Effector memory CD8-positive, alpha-beta T cell (primary cell): ENCODE measurements around the gene HS3ST4.
A peak's percentile ranks its signal among the peaks of the same experiment; 100 is the strongest.

Experiments used
- ATAC-seq: fragments of 150-1000 bp; cut with Tn5 transposase; replicated peaks from 2 replicates; pipeline ENCODE4 v1.10.0; 2021; ENCODE audit warnings: mild to moderate bottlenecking, moderate library complexity
- DNase-seq, 3 experiments: peaks; one replicate each; pipeline ENCODE4 v3.0.0; 2021
- H3K27ac Mint-ChIP-seq, 2 donors: one replicate each; pipeline ENCODE4 v1.8.0; 2022; ENCODE audit warnings: mild to moderate bottlenecking in 2 of 2, mixed read lengths in 2 of 2, moderate library complexity in 2 of 2
- H3K27me3 Mint-ChIP-seq, 2 donors: one replicate each; pipeline ENCODE4 v1.8.0; 2022; ENCODE audit warnings: mixed read lengths in 2 of 2
- H3K36me3 Mint-ChIP-seq: one replicate; pipeline ENCODE4 v1.8.0; 2022; ENCODE audit warnings: mild to moderate bottlenecking, moderate library complexity, mixed read lengths; ENCODE audit not compliant: insufficient read depth
- H3K4me1 Mint-ChIP-seq, 2 donors: one replicate each; pipeline ENCODE4 v1.8.0; 2022; ENCODE audit warnings: low read depth in 2 of 2, mixed read lengths in 2 of 2
- H3K4me3 Mint-ChIP-seq, 2 donors: one replicate each; pipeline ENCODE4 v1.8.0; 2022; ENCODE audit warnings: mild to moderate bottlenecking in 2 of 2, mixed read lengths in 2 of 2, moderate library complexity in 2 of 2
- H3K9me3 Mint-ChIP-seq, 2 donors: one replicate each; pipeline ENCODE4 v1.8.0; 2022; ENCODE audit warnings: mixed read lengths in 2 of 2
- total RNA-seq, 9 experiments: gene quantifications; one replicate each; lab custom pipeline; 2026; lab: John Stamatoyannopoulos, UW

Gene HS3ST4
- total RNA-seq: 0 reads per million in 9 experiments

DNA sequence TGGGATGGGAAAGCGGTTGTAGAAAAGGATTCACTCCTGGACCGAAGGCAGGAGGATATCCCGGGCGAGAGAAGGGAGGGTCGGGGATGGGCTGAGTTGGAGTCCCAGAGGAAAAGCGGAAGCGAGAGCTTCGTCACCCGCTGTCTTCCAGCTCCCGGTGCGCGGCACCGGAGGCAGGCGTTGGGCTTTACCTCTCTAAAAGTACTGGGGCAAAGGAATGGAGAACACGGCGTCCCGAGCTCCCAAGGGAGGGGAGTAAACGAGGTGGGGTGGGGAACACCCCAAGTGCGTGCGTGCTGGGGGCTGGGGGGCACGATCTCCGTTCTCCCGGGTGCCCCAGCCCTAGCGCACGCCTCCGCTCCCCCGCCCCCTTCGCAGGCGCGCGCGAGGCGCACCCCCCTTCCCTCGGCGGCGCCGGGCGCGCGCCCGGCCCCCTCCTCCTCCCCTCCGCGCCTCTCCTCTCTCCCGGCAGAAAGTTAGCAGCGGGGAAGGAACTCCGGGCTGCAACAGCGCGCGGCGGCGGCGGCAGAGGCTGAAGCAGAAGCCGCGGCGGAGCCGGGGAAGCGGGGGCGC, at the start of gene HS3ST4:
HS3ST4 (plus strand) TSS at position 441 of the 573 bp plus-strand sequence.
- Mint-ChIP-seq H3K27ac (no peak within 1 kb of the TSS), H3K36me3 (no peaks in the 10 kb centered on the region), H3K27me3 (peaks cover 56 to 89% of the 10 kb centered on the region in 2 donors), H3K9me3 (no peaks in the 10 kb centered on the region), H3K4me1 (peaks cover 6 to 9% of the 10 kb centered on the region in 2 donors), H3K4me3 (peak within 1 kb of the TSS; percentile 55 to 67)
- no peak for DNase-seq
- ATAC-seq: no peak

GRCh38 chr16:25643633-25644032, 48.1 kb upstream of the HS3ST4 start:
- ATAC-seq: no peak
- Mint-ChIP-seq H3K4me1 (no peaks in the 10 kb centered on the region), H3K27me3 (peaks cover 0 to 6% of the 10 kb centered on the region in 2 donors)

GRCh38 chr16:25656639-25657038, 35.1 kb upstream of the HS3ST4 start:
- H3K27me3 Mint-ChIP-seq: peaks cover 32 to 41% of the 10 kb centered on the region in 2 donors

More at GRCh38 chr16:25643633-25644032, 48.1 kb upstream of the HS3ST4 start:
- Mint-ChIP-seq H3K27ac (no peak overlapping the region), H3K4me3 (no peak overlapping the region), H3K9me3 (peaks cover 6 to 7% of the 10 kb centered on the region in 2 donors), H3K36me3 (no peaks in the 10 kb centered on the region)
- no peak for DNase-seq

DNA sequence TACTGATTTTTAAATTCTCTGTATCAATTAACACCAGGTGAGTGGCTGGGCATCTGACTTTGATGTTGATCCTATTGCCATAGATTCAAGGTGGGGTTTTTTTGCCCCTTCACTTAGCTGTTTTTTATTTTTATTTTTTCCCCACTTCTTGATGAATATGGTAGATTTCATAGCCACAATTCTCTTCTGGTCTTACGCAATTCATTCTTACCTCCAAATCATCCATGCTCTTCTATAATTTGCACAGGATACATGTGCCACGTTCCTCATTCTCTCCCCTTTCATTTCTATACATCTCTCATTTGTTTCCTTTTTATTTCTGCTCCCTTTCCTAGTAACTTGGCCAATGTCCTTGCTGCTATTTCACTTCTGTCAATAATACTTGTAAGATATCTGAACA, 14.9 kb upstream of the HS3ST4 start:
- no peaks in the 10 kb centered on the region for H3K4me1 Mint-ChIP-seq
- H3K27ac Mint-ChIP-seq: no peak overlapping the region
- H3K9me3 Mint-ChIP-seq: no peaks in the 10 kb centered on the region
- no peaks in the 10 kb centered on the region for H3K36me3 Mint-ChIP-seq
- H3K27me3 Mint-ChIP-seq: peaks cover 0 to 8% of the 10 kb centered on the region in 2 donors
- DNase-seq: no peak
- H3K4me3 Mint-ChIP-seq: no peak overlapping the region
- no peak for ATAC-seq

More at GRCh38 chr16:25656639-25657038, 35.1 kb upstream of the HS3ST4 start:
- Mint-ChIP-seq H3K36me3 (no peaks in the 10 kb centered on the region), H3K4me3 (no peak overlapping the region), H3K4me1 (no peaks in the 10 kb centered on the region), H3K27ac (no peak overlapping the region), H3K9me3 (peaks cover 6 to 15% of the 10 kb centered on the region in 2 donors)
- ATAC-seq (no peak), DNase-seq (no peak)

DNA sequence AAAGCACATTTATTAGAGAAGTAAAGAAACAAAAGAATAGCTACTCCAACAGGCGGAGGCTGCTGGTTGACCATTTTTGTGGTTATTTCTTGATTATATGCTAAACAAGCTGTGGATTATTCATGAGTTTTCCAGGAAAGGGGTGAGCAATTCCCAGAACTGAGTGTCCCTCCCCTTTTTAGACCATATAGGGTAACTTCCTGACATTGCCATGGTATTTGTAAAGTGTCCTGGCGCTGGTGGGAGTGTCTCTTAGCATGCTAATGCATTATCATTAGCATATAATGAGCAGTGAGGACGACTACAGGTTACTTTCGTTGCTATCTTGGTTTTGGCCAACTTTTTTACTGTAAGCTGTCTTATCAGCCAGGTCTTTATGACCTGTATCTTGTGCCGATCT, 12.2 kb upstream of the HS3ST4 start:
- ATAC-seq (no peak), DNase-seq (no peak)
- no peaks in the 10 kb centered on the region for H3K4me1 Mint-ChIP-seq
- no peaks in the 10 kb centered on the region for H3K9me3 Mint-ChIP-seq
- no peak overlapping the region for H3K4me3 Mint-ChIP-seq
- H3K27ac Mint-ChIP-seq: no peak overlapping the region
- no peaks in the 10 kb centered on the region for H3K36me3 Mint-ChIP-seq
- peaks cover 5 to 7% of the 10 kb centered on the region in 2 donors for H3K27me3 Mint-ChIP-seq

GRCh38 chr16:25689137-25689836, 2.5 kb upstream of the HS3ST4 start:
- Mint-ChIP-seq H3K4me1 (peaks cover 6 to 9% of the 10 kb centered on the region in 2 donors), H3K36me3 (no peaks in the 10 kb centered on the region), H3K27ac (no peak overlapping the region), H3K9me3 (no peaks in the 10 kb centered on the region), H3K4me3 (no peak overlapping the region), H3K27me3 (peaks cover 38 to 67% of the 10 kb centered on the region in 2 donors)
- DNase-seq (no peak), ATAC-seq (no peak)

GRCh38 chr16:25690552-25691143, 1.1 kb upstream of the HS3ST4 start:
- Mint-ChIP-seq H3K27ac (no peak overlapping the region), H3K4me1 (peaks cover 6 to 9% of the 10 kb centered on the region in 2 donors), H3K36me3 (no peaks in the 10 kb centered on the region), H3K4me3 (peak overlapping the region; percentile 55 to 67), H3K27me3 (peaks cover 51 to 81% of the 10 kb centered on the region in 2 donors), H3K9me3 (no peaks in the 10 kb centered on the region)
- no peak for ATAC-seq
- DNase-seq: no peak

DNA sequence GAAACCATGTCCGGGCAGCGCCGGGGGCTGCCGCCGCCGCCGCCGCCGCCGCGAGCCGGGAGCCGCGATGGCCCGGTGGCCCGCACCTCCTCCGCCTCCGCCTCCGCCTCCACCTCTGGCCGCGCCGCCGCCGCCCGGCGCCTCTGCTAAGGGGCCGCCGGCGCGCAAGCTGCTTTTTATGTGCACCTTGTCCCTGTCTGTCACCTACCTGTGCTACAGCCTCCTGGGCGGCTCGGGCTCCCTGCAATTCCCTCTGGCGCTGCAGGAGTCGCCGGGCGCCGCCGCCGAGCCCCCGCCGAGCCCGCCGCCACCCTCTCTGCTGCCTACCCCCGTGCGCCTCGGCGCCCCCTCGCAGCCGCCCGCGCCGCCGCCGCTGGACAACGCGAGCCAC, 587 bp downstream of the HS3ST4 start:
- DNase-seq (no peak), ATAC-seq (no peak)
- Mint-ChIP-seq H3K9me3 (no peaks in the 10 kb centered on the region), H3K27ac (no peak overlapping the region), H3K36me3 (no peaks in the 10 kb centered on the region), H3K27me3 (peaks cover 57 to 86% of the 10 kb centered on the region in 2 donors), H3K4me3 (no peak overlapping the region), H3K4me1 (peaks cover 6 to 9% of the 10 kb centered on the region in 2 donors)

GRCh38 chr16:25692742-25693508, 1.2 kb downstream of the HS3ST4 start:
- Mint-ChIP-seq H3K27me3 (peaks cover 60 to 86% of the 10 kb centered on the region in 2 donors), H3K36me3 (no peaks in the 10 kb centered on the region), H3K4me3 (no peak overlapping the region)

DNA sequence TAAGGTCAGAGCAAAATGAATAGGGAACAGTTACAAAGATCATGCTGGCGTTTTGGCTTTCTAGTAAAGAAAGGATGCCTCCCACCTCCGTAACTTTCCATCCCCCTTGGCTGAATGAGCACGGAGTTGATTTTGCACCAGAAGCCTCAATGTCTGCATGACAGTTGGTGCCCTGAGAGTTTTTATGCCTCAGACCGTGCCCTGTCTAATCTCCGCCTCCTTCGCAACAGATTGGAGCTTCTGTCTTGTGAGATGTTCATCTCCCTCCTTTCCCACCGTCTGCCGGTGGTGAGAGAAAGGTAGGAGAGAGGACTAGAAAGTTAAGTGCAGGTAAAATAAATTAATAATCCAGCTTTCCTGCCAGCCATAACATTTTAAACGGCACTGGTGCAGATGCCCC, 1.9 kb downstream of the HS3ST4 start:
- no peak for ATAC-seq
- Mint-ChIP-seq H3K9me3 (no peaks in the 10 kb centered on the region), H3K27me3 (peaks cover 62 to 88% of the 10 kb centered on the region in 2 donors), H3K4me1 (peaks cover 6 to 9% of the 10 kb centered on the region in 2 donors), H3K36me3 (no peaks in the 10 kb centered on the region), H3K4me3 (no peak overlapping the region), H3K27ac (no peak overlapping the region)
- no peak for DNase-seq

More at GRCh38 chr16:25692742-25693508, 1.2 kb downstream of the HS3ST4 start:
- DNase-seq (no peak), ATAC-seq (no peak)
- Mint-ChIP-seq H3K4me1 (peaks cover 6 to 9% of the 10 kb centered on the region in 2 donors), H3K27ac (no peak overlapping the region), H3K9me3 (no peaks in the 10 kb centered on the region)

- peaks cover 43 to 78% of the 10 kb centered on the region in 2 donors for H3K27me3 Mint-ChIP-seq
- no peaks in the 10 kb centered on the region for H3K4me1 Mint-ChIP-seq
These were observed 7.3 kb downstream of the HS3ST4 start for GRCh38 chr16:25699069-25699468.

DNA sequence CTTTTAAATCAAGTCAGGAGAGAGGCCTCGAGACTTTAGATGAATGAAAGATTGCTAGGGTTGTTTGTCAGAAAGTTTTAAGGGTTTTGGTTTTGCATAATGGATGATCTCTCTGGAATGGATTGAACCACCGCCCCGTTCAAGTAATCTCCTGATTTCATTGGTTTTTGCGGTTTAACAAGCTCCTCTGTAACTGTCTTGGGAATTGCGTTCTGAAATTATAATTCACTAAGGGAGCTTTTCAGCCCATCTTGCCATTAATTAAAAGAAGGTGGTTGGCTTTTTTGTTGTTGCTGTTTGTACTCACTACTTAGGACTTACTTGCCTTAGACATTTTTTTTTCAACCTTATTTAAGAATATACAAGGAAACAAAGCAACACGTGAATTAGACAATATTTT, 8.8 kb downstream of the HS3ST4 start:
- no peak for DNase-seq
- Mint-ChIP-seq H3K27ac (no peak overlapping the region), H3K4me3 (no peak overlapping the region), H3K4me1 (no peaks in the 10 kb centered on the region), H3K27me3 (peaks cover 34 to 74% of the 10 kb centered on the region in 2 donors), H3K36me3 (no peaks in the 10 kb centered on the region), H3K9me3 (no peaks in the 10 kb centered on the region)
- no peak for ATAC-seq

More at GRCh38 chr16:25699069-25699468, 7.3 kb downstream of the HS3ST4 start:
- no peak overlapping the region for H3K4me3 Mint-ChIP-seq
- no peak for DNase-seq
- no peaks in the 10 kb centered on the region for H3K36me3 Mint-ChIP-seq
- H3K9me3 Mint-ChIP-seq: no peaks in the 10 kb centered on the region
- no peak overlapping the region for H3K27ac Mint-ChIP-seq
- no peak for ATAC-seq

- Mint-ChIP-seq H3K9me3 (peaks cover 0 to 8% of the 10 kb centered on the region in 2 donors), H3K4me3 (no peak overlapping the region), H3K4me1 (no peaks in the 10 kb centered on the region), H3K27ac (no peak overlapping the region), H3K36me3 (no peaks in the 10 kb centered on the region), H3K27me3 (peaks cover 20 to 34% of the 10 kb centered on the region in 2 donors)
- DNase-seq (no peak), ATAC-seq (no peak)
These were observed 15.8 kb downstream of the HS3ST4 start for GRCh38 chr16:25707553-25707952.
